Measurements from ENCODE around the gene CDON.

Gene CDON

GRCh38 chr11:126012852-126013251, 49.8 kb downstream of the CDON start:
- H3K36me3 ChIP-seq (ENCODE audit: insufficient read depth, low read length) = no peaks in the 10 kb centered on the region
- H3K9me2 ChIP-seq (ENCODE audit: low read depth, low read length) = no peaks in the 10 kb centered on the region
- H3F3A ChIP-seq (ENCODE audit: insufficient read depth, low read length) = no peaks in the 10 kb centered on the region

GRCh38 chr11:126011754-126012153, 50.9 kb downstream of the CDON start:
- H3K4me2 ChIP-seq (ENCODE audit: low read length) = no peak overlapping the region
- H4K20me1 ChIP-seq (ENCODE audit: insufficient read depth, low read length) = no peaks in the 10 kb centered on the region
- H3K4me3 ChIP-seq (ENCODE audit: low read depth, low read length, poor library complexity, severe bottlenecking) = no peak overlapping the region
- H3F3A ChIP-seq (ENCODE audit: insufficient read depth, low read length) = no peaks in the 10 kb centered on the region
- no peaks in the 10 kb centered on the region for H3K4me1 ChIP-seq (ENCODE audit: insufficient read depth, low read length, severe bottlenecking)
- H3K9ac ChIP-seq (ENCODE audit: low read length) = no peak overlapping the region
- H3K27me3 ChIP-seq (ENCODE audit: insufficient read depth, low read length) = no peaks in the 10 kb centered on the region
- H2AFZ ChIP-seq (ENCODE audit: low read length) = no peak overlapping the region
- no peaks in the 10 kb centered on the region for H3K36me3 ChIP-seq (ENCODE audit: insufficient read depth, low read length)
- TF ChIP-seq CTCF (IDR thresholded peaks at IDR 0.05; ENCODE audit: low read length) = no peak
- no peak for TF ChIP-seq EZH2 (IDR thresholded peaks at IDR 0.05; ENCODE audit: borderline replicate concordance, low read length)
- H3K79me2 ChIP-seq (ENCODE audit: insufficient read depth, low read length) = no peaks in the 10 kb centered on the region
- H3K9me2 ChIP-seq (ENCODE audit: low read depth, low read length) = no peaks in the 10 kb centered on the region
- no peaks in the 10 kb centered on the region for H3K9me3 ChIP-seq (ENCODE audit: low read length)
- H3K27ac ChIP-seq (ENCODE audit: low read depth, low read length, poor library complexity, severe bottlenecking) = no peak overlapping the region

More at GRCh38 chr11:126012852-126013251, 49.8 kb downstream of the CDON start:
- no peak overlapping the region for H2AFZ ChIP-seq (ENCODE audit: low read length)
- H3K4me1 ChIP-seq (ENCODE audit: insufficient read depth, low read length, severe bottlenecking) = no peaks in the 10 kb centered on the region
- H3K4me2 ChIP-seq (ENCODE audit: low read length) = no peak overlapping the region
- no peak overlapping the region for H3K27ac ChIP-seq (ENCODE audit: low read depth, low read length, poor library complexity, severe bottlenecking)
- H3K79me2 ChIP-seq (ENCODE audit: insufficient read depth, low read length) = no peaks in the 10 kb centered on the region
- no peak overlapping the region for H3K9ac ChIP-seq (ENCODE audit: low read length)
- no peaks in the 10 kb centered on the region for H4K20me1 ChIP-seq (ENCODE audit: insufficient read depth, low read length)
- H3K4me3 ChIP-seq (ENCODE audit: low read depth, low read length, poor library complexity, severe bottlenecking) = no peak overlapping the region
- no peaks in the 10 kb centered on the region for H3K9me3 ChIP-seq (ENCODE audit: low read length)
- H3K27me3 ChIP-seq (ENCODE audit: insufficient read depth, low read length) = no peaks in the 10 kb centered on the region
- no peak for TF ChIP-seq EZH2 (IDR thresholded peaks at IDR 0.05; ENCODE audit: borderline replicate concordance, low read length)

- TF ChIP-seq EZH2 (IDR thresholded peaks at IDR 0.05; ENCODE audit: borderline replicate concordance, low read length) (no peak), CTCF (IDR thresholded peaks at IDR 0.05; ENCODE audit: low read length) (no peak)
- Histone ChIP-seq H3F3A (ENCODE audit: insufficient read depth, low read length) (no peaks in the 10 kb centered on the region), H3K4me1 (ENCODE audit: insufficient read depth, low read length, severe bottlenecking) (no peaks in the 10 kb centered on the region), H4K20me1 (ENCODE audit: insufficient read depth, low read length) (no peaks in the 10 kb centered on the region), H2AFZ (ENCODE audit: low read length) (no peak overlapping the region), H3K27me3 (ENCODE audit: insufficient read depth, low read length) (no peaks in the 10 kb centered on the region), H3K9me3 (ENCODE audit: low read length) (no peaks in the 10 kb centered on the region), H3K9ac (ENCODE audit: low read length) (no peak overlapping the region), H3K9me2 (ENCODE audit: low read depth, low read length) (no peaks in the 10 kb centered on the region), H3K4me2 (ENCODE audit: low read length) (no peak overlapping the region), H3K4me3 (ENCODE audit: low read depth, low read length, poor library complexity, severe bottlenecking) (no peak overlapping the region), H3K36me3 (ENCODE audit: insufficient read depth, low read length) (no peaks in the 10 kb centered on the region), H3K27ac (ENCODE audit: low read depth, low read length, poor library complexity, severe bottlenecking) (no peak overlapping the region), H3K79me2 (ENCODE audit: insufficient read depth, low read length) (no peaks in the 10 kb centered on the region)
Observed at GRCh38 chr11:126011265-126011664, 51.4 kb downstream of the CDON start.

GRCh38 chr11:126008956-126009355, 53.7 kb downstream of the CDON start:
- H3K9me2 ChIP-seq (ENCODE audit: low read depth, low read length) = no peaks in the 10 kb centered on the region
- no peak overlapping the region for H3K9ac ChIP-seq (ENCODE audit: low read length)
- H3K27ac ChIP-seq (ENCODE audit: low read depth, low read length, poor library complexity, severe bottlenecking) = no peak overlapping the region
- H3K4me1 ChIP-seq (ENCODE audit: insufficient read depth, low read length, severe bottlenecking) = no peaks in the 10 kb centered on the region
- no peaks in the 10 kb centered on the region for H3K9me3 ChIP-seq (ENCODE audit: low read length)
- no peak overlapping the region for H3K4me3 ChIP-seq (ENCODE audit: low read depth, low read length, poor library complexity, severe bottlenecking)
- no peaks in the 10 kb centered on the region for H3K79me2 ChIP-seq (ENCODE audit: insufficient read depth, low read length)
- H2AFZ ChIP-seq (ENCODE audit: low read length) = no peak overlapping the region
- TF ChIP-seq CTCF (IDR thresholded peaks at IDR 0.05; ENCODE audit: low read length) (no peak), EZH2 (IDR thresholded peaks at IDR 0.05; ENCODE audit: borderline replicate concordance, low read length) (no peak)
- no peaks in the 10 kb centered on the region for H3F3A ChIP-seq (ENCODE audit: insufficient read depth, low read length)
- no peaks in the 10 kb centered on the region for H3K36me3 ChIP-seq (ENCODE audit: insufficient read depth, low read length)
- H3K27me3 ChIP-seq (ENCODE audit: insufficient read depth, low read length) = no peaks in the 10 kb centered on the region
- no peak overlapping the region for H3K4me2 ChIP-seq (ENCODE audit: low read length)
- no peaks in the 10 kb centered on the region for H4K20me1 ChIP-seq (ENCODE audit: insufficient read depth, low read length)
